ENCODE measurements around the gene ASAP3. TPM values are rescaled to one million over a fixed set of nuclear protein-coding genes. Genes with fewer than 3 reads are reported as not detected.

The ASAP3 gene
- polyA plus RNA-seq, 2 of the 4 experiments (the other 2 are of a cell fraction), result 4.0 to 5.2 TPM

DNA sequence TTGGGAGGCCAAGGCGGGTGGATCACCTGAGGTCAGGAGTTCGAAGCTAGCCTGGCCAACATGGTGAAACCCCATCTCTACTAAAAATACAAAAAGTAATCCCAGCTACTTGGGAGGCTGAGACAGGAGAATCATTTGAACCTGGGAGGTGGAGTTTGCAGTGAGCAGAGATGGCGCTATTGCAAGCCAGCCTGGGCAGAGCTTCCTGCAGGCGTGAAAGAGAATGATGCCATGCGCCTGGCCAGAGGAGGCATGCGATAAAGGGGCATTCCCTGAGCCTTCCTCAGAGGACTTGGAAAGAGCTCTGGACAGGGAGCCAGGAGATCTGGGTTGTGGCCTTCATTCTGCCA, 43.9 kb upstream of the ASAP3 start:
- CTCF ChIA-PET, result interaction anchor here (0.8 to 9.0 kb wide), 9 partner anchors 8 to 138 kb away, joined by 3 to 70 read pairs (median 5); no protein-coding TSS in a partner anchor
- POLR2A ChIA-PET, result interaction anchor here (1.0 to 1.2 kb wide), 3 partner anchors 44 to 184 kb away, joined by 3 to 4 read pairs (median 3); partner anchors contain the start of genes ASAP3, HNRNPR and RPL11
- Histone ChIP-seq H3K4me1 (peaks cover 71% of the 10 kb centered on the region), H3K4me3 (no peak overlapping the region), H3K27ac (peak overlapping the region; percentile 62 to 94), H3K9me3 (no peaks in the 10 kb centered on the region), H3K4me2 (peak overlapping the region; percentile 99)
- WGBS (ENCODE audit: missing lambda C conversion rate), result 43% methylated on average over 6 of the region's 6 CpGs
- ATAC-seq (peak; percentile 4 to 10; a peak in 2 of 6 replicates), FAIRE-seq (no peak), DNase-seq (ENCODE audit: low read depth in 1 of 2, low spot score in 1 of 2) (no peak)
- TF ChIP-seq, protein P1, sequence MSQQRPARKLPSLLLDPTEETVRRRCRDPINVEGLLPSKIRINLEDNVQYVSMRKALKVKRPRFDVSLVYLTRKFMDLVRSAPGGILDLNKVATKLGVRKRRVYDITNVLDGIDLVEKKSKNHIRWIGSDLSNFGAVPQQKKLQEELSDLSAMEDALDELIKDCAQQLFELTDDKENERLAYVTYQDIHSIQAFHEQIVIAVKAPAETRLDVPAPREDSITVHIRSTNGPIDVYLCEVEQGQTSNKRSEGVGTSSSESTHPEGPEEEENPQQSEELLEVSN (IDR thresholded peaks at IDR 0.05; ENCODE audit: borderline replicate concordance, low read depth), result no peak

DNA sequence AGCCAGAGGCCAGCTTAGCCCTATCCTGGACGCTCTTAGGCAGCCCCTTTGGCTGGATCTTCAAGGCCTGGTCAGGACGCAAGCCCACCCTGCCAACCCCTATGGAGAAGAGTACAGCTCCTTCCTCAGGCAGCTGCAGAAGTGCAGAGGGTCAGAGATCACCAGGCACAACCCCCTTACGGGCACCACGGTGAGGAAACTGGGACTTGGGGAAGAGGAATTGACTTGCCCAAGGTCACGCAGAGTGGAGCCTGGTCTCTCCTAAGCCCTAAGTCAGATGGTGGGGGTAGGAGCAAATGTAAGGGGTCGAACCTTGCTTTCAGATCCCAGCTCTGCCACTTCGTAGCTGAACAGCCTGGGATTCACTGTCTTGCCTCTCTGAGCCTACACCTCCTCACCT, 43.4 kb upstream of the ASAP3 start:
- peak overlapping the region; percentile 99; the same call in 2 of the 3 replicates for H3K4me2 ChIP-seq
- WGBS (ENCODE audit: missing lambda C conversion rate), result 87% methylated on average over 7 of the region's 7 CpGs

DNA sequence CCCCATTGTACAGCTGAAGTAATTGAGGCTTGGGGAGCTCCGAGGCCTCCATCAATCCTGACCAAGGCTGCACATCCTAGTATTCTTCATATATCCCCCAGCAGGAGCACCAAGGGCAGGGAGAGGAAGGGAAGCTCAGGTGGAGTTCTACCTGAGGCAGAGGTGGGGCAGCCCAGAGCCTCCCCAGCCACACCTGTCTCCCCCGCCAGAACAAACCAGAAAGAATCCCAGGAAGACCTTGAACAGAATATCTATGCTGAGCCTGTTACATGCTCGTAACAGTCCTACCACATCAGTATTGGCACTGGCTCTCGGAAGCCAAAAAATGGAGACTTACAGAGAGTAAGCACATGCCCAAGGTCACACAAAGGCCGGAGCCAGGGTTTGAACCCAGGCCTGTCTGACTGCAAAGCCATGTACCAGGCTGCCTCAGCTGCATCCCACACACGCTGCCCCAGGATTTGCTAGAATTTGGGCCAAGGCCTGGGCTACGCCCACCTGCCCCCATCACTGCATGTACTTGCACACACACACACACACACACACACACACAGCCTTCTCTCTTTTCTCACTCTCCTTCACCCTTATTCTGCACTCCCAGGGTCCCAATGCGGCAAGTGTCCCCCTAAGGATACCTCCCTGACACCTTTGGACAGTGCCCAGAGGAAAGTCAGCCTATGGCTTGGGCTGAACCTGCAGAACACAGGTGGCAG, 42.5 kb upstream of the ASAP3 start:
- CTCF ChIA-PET, result interaction anchor here (0.6 to 9.0 kb wide), 7 partner anchors 12 to 233 kb away, joined by 3 to 70 read pairs (median 6); partner anchors contain the start of gene ASAP3
- H3K4me3 ChIP-seq, result no peak overlapping the region
- POLR2A ChIA-PET, result no interaction called here
- peaks cover 65% of the 10 kb centered on the region for H3K4me1 ChIP-seq
- WGBS (ENCODE audit: missing lambda C conversion rate), result 100% methylated on average over 7 of the region's 8 CpGs
- no peak for FAIRE-seq
- peak overlapping the region in 1 of 2 experiments; percentile 20; a peak in 2 of 6 replicates for H3K27ac ChIP-seq
- no peak overlapping the region for H3K4me2 ChIP-seq
- TF ChIP-seq, protein P2, sequence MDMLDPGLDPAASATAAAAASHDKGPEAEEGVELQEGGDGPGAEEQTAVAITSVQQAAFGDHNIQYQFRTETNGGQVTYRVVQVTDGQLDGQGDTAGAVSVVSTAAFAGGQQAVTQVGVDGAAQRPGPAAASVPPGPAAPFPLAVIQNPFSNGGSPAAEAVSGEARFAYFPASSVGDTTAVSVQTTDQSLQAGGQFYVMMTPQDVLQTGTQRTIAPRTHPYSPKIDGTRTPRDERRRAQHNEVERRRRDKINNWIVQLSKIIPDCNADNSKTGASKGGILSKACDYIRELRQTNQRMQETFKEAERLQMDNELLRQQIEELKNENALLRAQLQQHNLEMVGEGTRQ (IDR thresholded peaks at IDR 0.05), result no peak
- no peak for TF ChIP-seq HDAC2 (IDR thresholded peaks at IDR 0.05)
- TF ChIP-seq CHD2 (IDR thresholded peaks at IDR 0.05; ENCODE audit: low read length, partially characterized antibody), result no peak
- TF ChIP-seq, protein P3, sequence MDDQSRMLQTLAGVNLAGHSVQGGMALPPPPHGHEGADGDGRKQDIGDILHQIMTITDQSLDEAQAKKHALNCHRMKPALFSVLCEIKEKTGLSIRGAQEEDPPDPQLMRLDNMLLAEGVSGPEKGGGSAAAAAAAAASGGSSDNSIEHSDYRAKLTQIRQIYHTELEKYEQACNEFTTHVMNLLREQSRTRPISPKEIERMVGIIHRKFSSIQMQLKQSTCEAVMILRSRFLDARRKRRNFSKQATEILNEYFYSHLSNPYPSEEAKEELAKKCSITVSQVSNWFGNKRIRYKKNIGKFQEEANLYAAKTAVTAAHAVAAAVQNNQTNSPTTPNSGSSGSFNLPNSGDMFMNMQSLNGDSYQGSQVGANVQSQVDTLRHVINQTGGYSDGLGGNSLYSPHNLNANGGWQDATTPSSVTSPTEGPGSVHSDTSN (IDR thresholded peaks at IDR 0.05), result no peak
- no peak for TF ChIP-seq EP300 (IDR thresholded peaks at IDR 0.05)
- no peak for TF ChIP-seq SMC3 (IDR thresholded peaks at IDR 0.05)
- no peak for TF ChIP-seq CBX8 (IDR thresholded peaks at IDR 0.05)
- no peak for TF ChIP-seq POLR2A (IDR thresholded peaks at IDR 0.05; ENCODE audit: low read length)
- no peak for TF ChIP-seq BHLHE40 (IDR thresholded peaks at IDR 0.05; ENCODE audit: low read depth, low read length)
- TF ChIP-seq PHF8 (IDR thresholded peaks at IDR 0.05; ENCODE audit: borderline replicate concordance, low read depth), result no peak
- no peak for TF ChIP-seq TP53 (CRISPR knock-in tag; IDR thresholded peaks at IDR 0.05)
- no peak for TF ChIP-seq ZC3H11A (IDR thresholded peaks at IDR 0.05)
- no peak for TF ChIP-seq EHF (CRISPR knock-in tag; IDR thresholded peaks at IDR 0.05)
- TF ChIP-seq MAFK (IDR thresholded peaks at IDR 0.05; ENCODE audit: partially characterized antibody), result no peak
- TF ChIP-seq, protein P4, sequence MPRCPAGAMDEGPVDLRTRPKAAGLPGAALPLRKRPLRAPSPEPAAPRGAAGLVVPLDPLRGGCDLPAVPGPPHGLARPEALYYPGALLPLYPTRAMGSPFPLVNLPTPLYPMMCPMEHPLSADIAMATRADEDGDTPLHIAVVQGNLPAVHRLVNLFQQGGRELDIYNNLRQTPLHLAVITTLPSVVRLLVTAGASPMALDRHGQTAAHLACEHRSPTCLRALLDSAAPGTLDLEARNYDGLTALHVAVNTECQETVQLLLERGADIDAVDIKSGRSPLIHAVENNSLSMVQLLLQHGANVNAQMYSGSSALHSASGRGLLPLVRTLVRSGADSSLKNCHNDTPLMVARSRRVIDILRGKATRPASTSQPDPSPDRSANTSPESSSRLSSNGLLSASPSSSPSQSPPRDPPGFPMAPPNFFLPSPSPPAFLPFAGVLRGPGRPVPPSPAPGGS (IDR thresholded peaks at IDR 0.05), result no peak
- no peak for TF ChIP-seq HEYL (CRISPR knock-in tag; IDR thresholded peaks at IDR 0.05)
- DNase-seq (ENCODE audit: low read depth in 1 of 2, low spot score in 1 of 2), result no peak
- H3K9me3 ChIP-seq, result no peaks in the 10 kb centered on the region
- no peak for ATAC-seq

More for the DNA sequence above, 43.4 kb upstream of the ASAP3 start:
- TF ChIP-seq TFCP2L1 (CRISPR knock-in tag; IDR thresholded peaks at IDR 0.05) (no peak), HDAC2 (IDR thresholded peaks at IDR 0.05) (no peak), ZC3H11A (IDR thresholded peaks at IDR 0.05) (no peak), RCOR1 (IDR thresholded peaks at IDR 0.05; ENCODE audit: low read depth, low read length) (no peak)
- TF ChIP-seq, protein P5, sequence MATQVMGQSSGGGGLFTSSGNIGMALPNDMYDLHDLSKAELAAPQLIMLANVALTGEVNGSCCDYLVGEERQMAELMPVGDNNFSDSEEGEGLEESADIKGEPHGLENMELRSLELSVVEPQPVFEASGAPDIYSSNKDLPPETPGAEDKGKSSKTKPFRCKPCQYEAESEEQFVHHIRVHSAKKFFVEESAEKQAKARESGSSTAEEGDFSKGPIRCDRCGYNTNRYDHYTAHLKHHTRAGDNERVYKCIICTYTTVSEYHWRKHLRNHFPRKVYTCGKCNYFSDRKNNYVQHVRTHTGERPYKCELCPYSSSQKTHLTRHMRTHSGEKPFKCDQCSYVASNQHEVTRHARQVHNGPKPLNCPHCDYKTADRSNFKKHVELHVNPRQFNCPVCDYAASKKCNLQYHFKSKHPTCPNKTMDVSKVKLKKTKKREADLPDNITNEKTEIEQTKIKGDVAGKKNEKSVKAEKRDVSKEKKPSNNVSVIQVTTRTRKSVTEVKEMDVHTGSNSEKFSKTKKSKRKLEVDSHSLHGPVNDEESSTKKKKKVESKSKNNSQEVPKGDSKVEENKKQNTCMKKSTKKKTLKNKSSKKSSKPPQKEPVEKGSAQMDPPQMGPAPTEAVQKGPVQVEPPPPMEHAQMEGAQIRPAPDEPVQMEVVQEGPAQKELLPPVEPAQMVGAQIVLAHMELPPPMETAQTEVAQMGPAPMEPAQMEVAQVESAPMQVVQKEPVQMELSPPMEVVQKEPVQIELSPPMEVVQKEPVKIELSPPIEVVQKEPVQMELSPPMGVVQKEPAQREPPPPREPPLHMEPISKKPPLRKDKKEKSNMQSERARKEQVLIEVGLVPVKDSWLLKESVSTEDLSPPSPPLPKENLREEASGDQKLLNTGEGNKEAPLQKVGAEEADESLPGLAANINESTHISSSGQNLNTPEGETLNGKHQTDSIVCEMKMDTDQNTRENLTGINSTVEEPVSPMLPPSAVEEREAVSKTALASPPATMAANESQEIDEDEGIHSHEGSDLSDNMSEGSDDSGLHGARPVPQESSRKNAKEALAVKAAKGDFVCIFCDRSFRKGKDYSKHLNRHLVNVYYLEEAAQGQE (IDR thresholded peaks at IDR 0.05), result peak; percentile 29; the same call in 1 of the 2 replicates
- TF ChIP-seq, protein P3 (IDR thresholded peaks at IDR 0.05), result no peak
- Histone ChIP-seq H3K4me1 (peaks cover 71% of the 10 kb centered on the region), H3K9me3 (no peaks in the 10 kb centered on the region), H3K4me3 (no peak overlapping the region), H3K27ac (peak overlapping the region; percentile 62 to 94)
- ChIA-PET POLR2A (no interaction called here), CTCF (interaction anchor here (0.8 to 9.0 kb wide), 8 partner anchors 10 to 138 kb away, joined by 3 to 70 read pairs (median 4); no protein-coding TSS in a partner anchor)
- ATAC-seq (no peak), FAIRE-seq (no peak), DNase-seq (ENCODE audit: low read depth in 1 of 2, low spot score in 1 of 2) (no peak)

Measured in A549 (cell line).